Mesendoderm (in vitro differentiated cells): Measurements from ENCODE around the gene MYLIP. TPM values are rescaled to one million over a fixed set of nuclear protein-coding genes. Genes with fewer than 3 reads are reported as not detected.

ENCODE experiments used
- DNase-seq: peaks from one replicate; pipeline ENCODE4 v3.0.0; 2013
- H2AK5ac ChIP-seq: 2 replicates; pipeline ENCODE4 v1.6.1; 2013; ENCODE audit warnings: low read length, inconsistent platforms
- H2BK120ac ChIP-seq: 2 replicates; pipeline ENCODE4 v1.6.1; 2013; ENCODE audit warnings: low read depth, mild to moderate bottlenecking, low read length, moderate library complexity, mixed read lengths
- H2BK15ac ChIP-seq: replicated peaks from 2 replicates; pipeline ENCODE4 v1.6.1; 2013; ENCODE audit warnings: low read depth, mild to moderate bottlenecking, moderate library complexity
- H2BK5ac ChIP-seq: 2 replicates; pipeline ENCODE4 v1.6.1; 2013; ENCODE audit warnings: low read length, inconsistent platforms
- H3K18ac ChIP-seq: 2 replicates; pipeline ENCODE4 v1.6.1; 2013; ENCODE audit warnings: mild to moderate bottlenecking, low read length, mixed read lengths
- H3K23ac ChIP-seq: one replicate; pipeline ENCODE4 v1.6.1; 2013; ENCODE audit warnings: low read length
- H3K27ac ChIP-seq: 2 replicates; pipeline ENCODE4 v1.5.1; 2013; ENCODE audit warnings: low read depth, mild to moderate bottlenecking, inconsistent platforms, low read length, moderate library complexity
- H3K27me3 ChIP-seq: 2 replicates; pipeline ENCODE4 v1.6.1; 2013; ENCODE audit warnings: low read length, control low read depth, mild to moderate bottlenecking, inconsistent platforms; ENCODE audit not compliant: insufficient read depth, poor library complexity
- H3K36me3 ChIP-seq: 2 replicates; pipeline ENCODE4 v1.6.1; 2013; ENCODE audit warnings: low read length, inconsistent platforms; ENCODE audit not compliant: control insufficient read depth, insufficient read depth
- H3K4ac ChIP-seq: one replicate; pipeline ENCODE4 v1.6.1; 2013; ENCODE audit warnings: low read depth, mild to moderate bottlenecking, low read length, moderate library complexity
- H3K4me1 ChIP-seq: 2 replicates; pipeline ENCODE4 v1.6.1; 2013; ENCODE audit warnings: low read depth, low read length, inconsistent platforms; ENCODE audit not compliant: control insufficient read depth
- H3K4me2 ChIP-seq: 2 replicates; pipeline ENCODE4 v1.6.1; 2013; ENCODE audit warnings: low read length
- H3K4me3 ChIP-seq: 2 replicates; pipeline ENCODE4 v1.5.1; 2013; ENCODE audit warnings: mild to moderate bottlenecking, low read length
- H3K56ac ChIP-seq: one replicate; pipeline ENCODE4 v1.6.1; 2013; ENCODE audit warnings: low read length
- H3K79me1 ChIP-seq: 2 replicates; pipeline ENCODE4 v1.6.1; 2013; ENCODE audit warnings: low read length, inconsistent platforms
- H3K79me2 ChIP-seq: 2 replicates; pipeline ENCODE4 v1.6.1; 2013; ENCODE audit warnings: mild to moderate bottlenecking, low read length; ENCODE audit not compliant: control insufficient read depth, insufficient read depth
- H3K9ac ChIP-seq: 2 replicates; pipeline ENCODE4 v1.6.1; 2013; ENCODE audit warnings: low read length, inconsistent platforms
- H4K5ac ChIP-seq: one replicate; pipeline ENCODE4 v1.6.1; 2013; ENCODE audit warnings: low read length
- H4K8ac ChIP-seq: one replicate; pipeline ENCODE4 v1.6.1; 2013; ENCODE audit warnings: low read depth, mild to moderate bottlenecking, control low read depth, low read length, moderate library complexity
- WGBS: extraction: QIAGEN DNeasy Blood & Tissue Kit; methylation state at CpG from one replicate; pipeline ENCODE4 v1.1.7; 2013; ENCODE audit warnings: low lambda C conversion rate, missing lambda C conversion rate; ENCODE audit not compliant: insufficient coverage; ENCODE audit errors: extremely low coverage; 5-methylcytosine and 5-hydroxymethylcytosine counted together
- polyA plus RNA-seq, 2 experiments: library from polyadenylated mRNA; stranded (reverse); fragments of 200-250 nt; gene quantifications; one replicate each; pipeline ENCODE4 v1.2.3, GENCODE V29; 2013

Gene MYLIP
- polyA plus RNA-seq (2013, experiment 1 of 2): 13.4 TPM
- polyA plus RNA-seq (2013, experiment 2 of 2): 13.6 TPM

GRCh38 chr6:16128759-16129622 lies at the start of gene MYLIP:
Gene MYLIP (plus strand): TSS chr6:16129086. CDS start chr6:16129323, 237 bp downstream.
- Histone ChIP-seq H2AK5ac (no peak within 1 kb of the TSS), H3K79me2 (peaks cover 13% of the 10 kb centered on the region), H3K36me3 (no peaks in the 10 kb centered on the region), H3K23ac (peak within 1 kb of the TSS; percentile 95), H3K4me3 (peak within 1 kb of the TSS; percentile 84), H3K27me3 (no peaks in the 10 kb centered on the region), H2BK15ac (no peak within 1 kb of the TSS), H3K18ac (peak within 1 kb of the TSS; percentile 86), H4K8ac (no peak within 1 kb of the TSS), H4K5ac (no peak within 1 kb of the TSS), H3K27ac (no peak within 1 kb of the TSS), H3K9ac (peak within 1 kb of the TSS; percentile 94), H3K4me1 (no peaks in the 10 kb centered on the region), H3K79me1 (peaks cover 3% of the 10 kb centered on the region), H2BK5ac (peak within 1 kb of the TSS; percentile 62), H3K4me2 (peak within 1 kb of the TSS; percentile 64), H2BK120ac (no peak within 1 kb of the TSS), H3K4ac (no peak within 1 kb of the TSS), H3K56ac (peak within 1 kb of the TSS; percentile 98)
- peak; percentile 97 for DNase-seq
- no CpG with 5 or more reads among the region's 95 CpGs for WGBS

GRCh38 chr6:16079354-16079753 lies 49.5 kb upstream of the MYLIP start:
- Histone ChIP-seq H3K4me1 (no peaks in the 10 kb centered on the region), H3K56ac (no peak overlapping the region), H3K36me3 (no peaks in the 10 kb centered on the region), H3K4me2 (no peak overlapping the region), H3K79me1 (no peaks in the 10 kb centered on the region), H3K4ac (no peak overlapping the region), H3K27ac (no peak overlapping the region), H2BK120ac (no peak overlapping the region), H3K27me3 (no peaks in the 10 kb centered on the region), H3K4me3 (no peak overlapping the region), H2BK5ac (no peak overlapping the region), H2BK15ac (no peak overlapping the region), H3K23ac (no peak overlapping the region), H4K8ac (no peak overlapping the region), H3K9ac (no peak overlapping the region), H3K18ac (no peak overlapping the region), H4K5ac (no peak overlapping the region), H2AK5ac (no peak overlapping the region), H3K79me2 (no peaks in the 10 kb centered on the region)
- no peak for DNase-seq
- WGBS: no CpG with 5 or more reads among the region's 1 CpG

- Histone ChIP-seq H3K27ac (no peak overlapping the region), H4K8ac (no peak overlapping the region), H3K23ac (no peak overlapping the region), H4K5ac (no peak overlapping the region), H3K18ac (no peak overlapping the region), H2BK120ac (no peak overlapping the region), H3K4me3 (no peak overlapping the region), H3K56ac (no peak overlapping the region), H3K79me1 (no peaks in the 10 kb centered on the region), H2BK5ac (no peak overlapping the region), H3K79me2 (no peaks in the 10 kb centered on the region), H2BK15ac (no peak overlapping the region), H2AK5ac (no peak overlapping the region), H3K4me2 (no peak overlapping the region), H3K9ac (no peak overlapping the region), H3K4me1 (no peaks in the 10 kb centered on the region), H3K27me3 (no peaks in the 10 kb centered on the region), H3K36me3 (no peaks in the 10 kb centered on the region), H3K4ac (no peak overlapping the region)
- no CpG with 5 or more reads among the region's 1 CpG for WGBS
- no peak for DNase-seq
These were observed 48.7 kb upstream of the MYLIP start for GRCh38 chr6:16080204-16080603.

- Histone ChIP-seq H3K18ac (no peak overlapping the region), H3K23ac (no peak overlapping the region), H3K4me2 (no peak overlapping the region), H3K79me2 (no peaks in the 10 kb centered on the region), H3K56ac (no peak overlapping the region), H3K27ac (no peak overlapping the region), H3K27me3 (no peaks in the 10 kb centered on the region), H3K4ac (no peak overlapping the region), H2BK15ac (no peak overlapping the region), H3K9ac (no peak overlapping the region), H3K4me1 (no peaks in the 10 kb centered on the region), H3K36me3 (no peaks in the 10 kb centered on the region), H4K8ac (no peak overlapping the region), H3K4me3 (no peak overlapping the region), H3K79me1 (no peaks in the 10 kb centered on the region), H2AK5ac (no peak overlapping the region), H4K5ac (no peak overlapping the region), H2BK5ac (no peak overlapping the region), H2BK120ac (no peak overlapping the region)
- DNase-seq: no peak
- no CpG with 5 or more reads among the region's 4 CpGs for WGBS
These were observed 47.6 kb upstream of the MYLIP start for GRCh38 chr6:16081326-16081725.

- no peak overlapping the region for H2AK5ac ChIP-seq
- H3K27ac ChIP-seq: no peak overlapping the region
- H4K8ac ChIP-seq: no peak overlapping the region
- H3K4me2 ChIP-seq: no peak overlapping the region
- H3K4me3 ChIP-seq: no peak overlapping the region
- no peak overlapping the region for H2BK120ac ChIP-seq
- no peak overlapping the region for H3K4ac ChIP-seq
- H2BK5ac ChIP-seq: no peak overlapping the region
- no peaks in the 10 kb centered on the region for H3K79me1 ChIP-seq
- no peaks in the 10 kb centered on the region for H3K4me1 ChIP-seq
- H3K27me3 ChIP-seq: no peaks in the 10 kb centered on the region
- no peak for DNase-seq
- no peaks in the 10 kb centered on the region for H3K79me2 ChIP-seq
- H3K18ac ChIP-seq: no peak overlapping the region
- H3K23ac ChIP-seq: no peak overlapping the region
- no peak overlapping the region for H4K5ac ChIP-seq
- no peaks in the 10 kb centered on the region for H3K36me3 ChIP-seq
- no peak overlapping the region for H3K9ac ChIP-seq
- no peak overlapping the region for H3K56ac ChIP-seq
- no peak overlapping the region for H2BK15ac ChIP-seq
- WGBS: no CpG with 5 or more reads among the region's 1 CpG
These were observed 46.5 kb upstream of the MYLIP start for GRCh38 chr6:16082361-16082760.
